Uterus (tissue), 2 donors: Measurements from ENCODE around the gene STARD7.

Experiments used
- POLR2A ChIP-seq, 2 donors: fragments of 450-650 bp; IDR thresholded peaks; one replicate each; pipeline ENCODE4 v1.6.1; 2016; ENCODE audit warnings: antibody characterized with exemption in 2 of 2, mild to moderate bottlenecking in 1 of 2, moderate library complexity in 1 of 2
- TF ChIP-seq, protein P1 (sequence below), 4 experiments: fragments of 200-600 bp in 2 of 4; fragments of 450-650 bp in 2 of 4; sonication (generic) in 2 of 4; IDR thresholded peaks; one replicate each; pipeline ENCODE4 v1.5.1; 2016 to 2019; ENCODE audit warnings: antibody characterized with exemption in 4 of 4, mild to moderate bottlenecking in 2 of 4, moderate library complexity in 1 of 4

DNA sequence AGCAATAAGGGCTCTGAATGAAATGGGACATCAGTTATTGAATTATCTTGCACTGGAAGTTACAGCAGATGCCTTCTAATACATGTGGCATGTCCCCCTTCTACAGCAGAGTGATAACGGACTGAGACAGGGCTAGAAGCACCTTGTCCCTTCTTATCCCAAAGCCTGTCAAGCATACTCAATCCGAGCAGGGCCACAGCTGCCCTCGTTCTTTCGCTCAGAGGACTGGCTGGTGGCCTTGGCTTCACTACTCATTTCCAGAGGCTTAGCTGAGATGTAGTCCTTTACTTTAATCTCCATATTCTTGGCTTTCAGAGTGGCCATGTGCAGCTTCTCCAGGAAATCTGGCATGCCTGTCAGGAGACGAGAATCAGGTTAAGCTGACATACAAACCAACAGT is 22.1 kb downstream of the STARD7 start:
- TF ChIP-seq, protein P1, sequence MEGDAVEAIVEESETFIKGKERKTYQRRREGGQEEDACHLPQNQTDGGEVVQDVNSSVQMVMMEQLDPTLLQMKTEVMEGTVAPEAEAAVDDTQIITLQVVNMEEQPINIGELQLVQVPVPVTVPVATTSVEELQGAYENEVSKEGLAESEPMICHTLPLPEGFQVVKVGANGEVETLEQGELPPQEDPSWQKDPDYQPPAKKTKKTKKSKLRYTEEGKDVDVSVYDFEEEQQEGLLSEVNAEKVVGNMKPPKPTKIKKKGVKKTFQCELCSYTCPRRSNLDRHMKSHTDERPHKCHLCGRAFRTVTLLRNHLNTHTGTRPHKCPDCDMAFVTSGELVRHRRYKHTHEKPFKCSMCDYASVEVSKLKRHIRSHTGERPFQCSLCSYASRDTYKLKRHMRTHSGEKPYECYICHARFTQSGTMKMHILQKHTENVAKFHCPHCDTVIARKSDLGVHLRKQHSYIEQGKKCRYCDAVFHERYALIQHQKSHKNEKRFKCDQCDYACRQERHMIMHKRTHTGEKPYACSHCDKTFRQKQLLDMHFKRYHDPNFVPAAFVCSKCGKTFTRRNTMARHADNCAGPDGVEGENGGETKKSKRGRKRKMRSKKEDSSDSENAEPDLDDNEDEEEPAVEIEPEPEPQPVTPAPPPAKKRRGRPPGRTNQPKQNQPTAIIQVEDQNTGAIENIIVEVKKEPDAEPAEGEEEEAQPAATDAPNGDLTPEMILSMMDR (IDR thresholded peaks at IDR 0.05) = no peak
- TF ChIP-seq POLR2A (IDR thresholded peaks at IDR 0.05) = no peak
